Measurements from ENCODE around the gene AKAP5.
A peak's percentile ranks its signal among the peaks of the same experiment; 100 is the strongest.

The AKAP5 gene

GRCh38 chr14:64465191-64465822 is at the start of gene AKAP5:
AKAP5 (plus strand) TSS chr14:64465499; CDS start chr14:64468395, 2,896 bp downstream.
- TF ChIP-seq CTCF (IDR thresholded peaks at IDR 0.05; ENCODE audit: low read depth, low read length, missing control alignments): no peak
- no peak for DNase-seq (ENCODE audit: low read depth)
- H3K4me3 ChIP-seq (ENCODE audit: low read depth, low read length): peak within 1 kb of the TSS; percentile 76

- DNase-seq (ENCODE audit: low read depth): no peak
- TF ChIP-seq CTCF (IDR thresholded peaks at IDR 0.05; ENCODE audit: low read depth, low read length, missing control alignments): no peak
- no peak overlapping the region for H3K4me3 ChIP-seq (ENCODE audit: low read depth, low read length)
These were observed 48.9 kb upstream of the AKAP5 start for GRCh38 chr14:64416348-64416932.

- no peak for TF ChIP-seq CTCF (IDR thresholded peaks at IDR 0.05; ENCODE audit: low read depth, low read length, missing control alignments)
- no peak for DNase-seq (ENCODE audit: low read depth)
- no peak overlapping the region for H3K4me3 ChIP-seq (ENCODE audit: low read depth, low read length)
These were observed 48.1 kb upstream of the AKAP5 start for GRCh38 chr14:64417055-64417770.

- H3K4me3 ChIP-seq (ENCODE audit: low read depth, low read length): no peak overlapping the region
- no peak for DNase-seq (ENCODE audit: low read depth)
- no peak for TF ChIP-seq CTCF (IDR thresholded peaks at IDR 0.05; ENCODE audit: low read depth, low read length, missing control alignments)
These were observed 47.6 kb upstream of the AKAP5 start for GRCh38 chr14:64417771-64418125.

GRCh38 chr14:64419003-64419402 is 46.3 kb upstream of the AKAP5 start:
- no peak overlapping the region for H3K4me3 ChIP-seq (ENCODE audit: low read depth, low read length)
- TF ChIP-seq CTCF (IDR thresholded peaks at IDR 0.05; ENCODE audit: low read depth, low read length, missing control alignments): no peak

GRCh38 chr14:64421166-64421565 is 44.1 kb upstream of the AKAP5 start:
- no peak for DNase-seq (ENCODE audit: low read depth)
- H3K4me3 ChIP-seq (ENCODE audit: low read depth, low read length): no peak overlapping the region
- TF ChIP-seq CTCF (IDR thresholded peaks at IDR 0.05; ENCODE audit: low read depth, low read length, missing control alignments): no peak

More at GRCh38 chr14:64419003-64419402, 46.3 kb upstream of the AKAP5 start:
- no peak for DNase-seq (ENCODE audit: low read depth)

All from GM12864 (cell line).